DMS53 treated with DMSO at 0.1 percent for 48 hours (cell line): Measurements from ENCODE around the gene SH3BP5.

ENCODE experiments used
- DNase-seq: peaks from one replicate; lab custom pipeline; 2025; ENCODE audit not compliant: unreplicated experiment; lab: John Stamatoyannopoulos, UW

The SH3BP5 gene

DNA sequence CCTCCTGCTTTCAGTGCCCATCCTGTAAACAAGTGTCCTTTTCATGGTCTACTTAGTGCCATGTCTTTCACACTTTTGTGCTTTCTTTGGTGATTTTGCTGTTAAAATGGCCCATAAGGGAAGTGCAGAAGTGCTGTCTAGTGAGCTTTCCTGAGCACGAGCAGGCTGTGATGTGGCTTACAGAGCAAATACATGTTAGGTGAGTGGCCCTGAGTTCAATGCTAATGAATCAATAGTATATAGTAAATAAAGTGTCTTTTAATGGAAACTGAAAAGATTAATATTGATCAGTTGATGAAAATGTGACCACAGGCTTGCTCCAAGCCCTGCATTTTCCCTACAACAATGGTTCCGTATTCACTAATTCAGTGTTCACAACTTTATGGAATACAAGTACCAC is 5.7 kb downstream of the SH3BP5 start:
- no peak for DNase-seq

DNA sequence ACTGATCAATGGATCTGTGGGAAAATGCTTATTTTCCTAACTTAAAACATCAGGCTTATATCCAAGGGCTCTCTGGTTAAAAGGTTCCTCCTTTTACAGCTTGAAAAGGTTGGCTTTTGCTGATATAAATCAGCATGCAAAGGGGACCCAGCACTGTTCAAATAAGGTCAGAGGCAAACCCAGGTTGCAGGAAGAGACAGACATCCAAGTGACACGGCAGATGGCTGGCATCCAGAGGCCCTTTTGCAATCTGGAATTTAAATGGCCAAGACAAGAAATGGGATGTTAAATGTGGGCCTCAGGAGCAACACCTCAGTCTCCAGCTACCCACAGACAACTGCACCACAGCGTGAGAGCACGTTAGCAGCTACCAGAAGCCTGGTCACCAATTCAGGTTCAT is 6.3 kb downstream of the SH3BP5 start:
- no peak for DNase-seq

DNA sequence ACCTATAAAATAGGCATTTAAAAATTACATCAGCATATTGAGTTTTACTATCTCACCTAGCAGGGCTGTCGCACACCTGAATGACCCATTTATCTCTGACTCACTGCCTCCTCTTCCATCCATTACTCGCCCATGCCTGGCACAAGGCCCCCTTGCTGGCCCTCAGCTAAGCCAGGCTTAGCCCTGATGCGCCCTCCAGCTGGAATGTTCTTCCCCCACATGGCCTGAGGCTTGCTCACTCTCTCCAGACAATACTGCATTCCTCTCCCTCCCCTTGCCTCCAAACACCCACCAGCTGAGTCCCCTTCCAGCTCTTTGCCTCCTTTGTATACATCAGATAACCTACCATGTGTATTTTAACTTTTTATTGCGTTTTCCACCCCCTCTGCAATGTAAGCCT is 7.2 kb downstream of the SH3BP5 start:
- no peak for DNase-seq

DNA sequence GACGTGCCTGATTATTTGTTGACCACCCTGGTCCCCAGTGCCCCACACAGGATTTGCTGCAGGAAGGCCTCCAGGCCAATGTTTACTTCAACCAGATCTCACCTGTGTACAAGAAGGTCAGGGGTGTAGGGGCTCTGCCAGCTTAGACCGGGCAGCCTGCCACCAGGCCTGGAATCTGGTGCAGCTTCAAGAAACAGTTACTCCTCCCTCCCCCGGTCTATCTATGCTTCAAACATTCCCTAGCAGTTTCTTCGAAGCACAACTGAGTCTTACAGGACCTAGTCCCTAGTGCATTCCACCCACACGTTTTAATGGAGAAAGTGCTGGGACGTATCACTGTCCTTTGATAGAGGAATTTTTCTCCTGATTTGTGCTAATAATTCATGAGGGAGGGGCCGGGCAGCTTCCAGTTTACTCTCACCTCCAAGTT is 8.0 kb downstream of the SH3BP5 start:
- no peak for DNase-seq

DNA sequence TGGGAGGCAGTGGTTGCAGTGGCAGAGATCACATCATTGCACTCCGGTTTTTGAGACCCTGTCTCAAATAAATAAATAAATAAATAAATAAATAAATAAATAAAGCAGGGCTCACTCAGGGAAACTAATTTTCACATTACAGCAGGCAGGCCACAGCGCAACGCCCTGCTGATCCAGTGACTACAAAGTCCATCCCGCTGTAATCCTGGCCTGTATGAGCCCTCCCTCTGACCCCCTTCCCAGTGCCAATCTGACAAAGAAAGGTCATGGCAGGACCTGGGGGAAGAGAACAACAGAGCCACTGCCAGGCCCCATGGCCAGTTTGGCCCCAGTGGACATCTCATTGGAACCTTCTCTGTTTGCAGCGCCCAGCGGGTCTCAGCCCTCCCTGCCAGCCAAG is 9.3 kb downstream of the SH3BP5 start:
- DNase-seq, result no peak

DNA sequence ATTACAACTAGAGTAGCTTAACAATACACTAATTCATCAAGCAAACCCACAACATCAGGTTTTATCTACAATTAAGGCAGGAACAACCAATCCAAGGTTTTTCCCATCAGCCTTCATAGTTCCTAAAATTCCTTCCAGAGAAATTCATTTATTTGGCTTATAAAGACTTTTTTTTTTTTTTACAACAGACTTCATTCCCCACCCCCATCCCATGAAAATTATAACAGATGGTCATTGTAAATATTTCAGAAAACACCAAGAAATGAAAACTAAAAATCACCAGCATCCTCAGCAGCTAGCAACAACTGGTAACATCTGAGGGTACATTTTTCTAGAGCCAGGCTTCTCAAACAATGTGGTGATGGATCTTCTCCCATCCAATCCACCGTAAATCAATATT is 11.0 kb downstream of the SH3BP5 start:
- no peak for DNase-seq

DNA sequence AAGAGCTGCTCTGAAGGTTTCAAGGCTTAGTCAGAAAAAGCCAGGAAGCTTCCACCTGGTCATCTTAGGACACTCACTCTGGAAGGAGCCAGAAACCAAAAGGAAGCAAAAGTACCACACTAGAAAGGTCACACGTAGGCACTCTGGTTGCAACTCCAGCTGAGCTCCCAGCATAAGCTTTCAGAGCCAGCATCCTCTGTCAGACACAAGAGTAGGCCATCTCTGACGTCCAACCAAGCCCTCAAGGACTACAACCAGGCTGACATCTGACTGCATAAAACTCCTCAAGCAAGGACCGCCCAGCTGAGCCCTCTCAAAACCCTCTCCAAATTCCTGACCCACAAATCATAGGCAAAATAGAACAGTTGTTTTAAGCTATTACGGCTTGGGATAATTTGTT is 12.8 kb downstream of the SH3BP5 start:
- DNase-seq, result no peak

DNA sequence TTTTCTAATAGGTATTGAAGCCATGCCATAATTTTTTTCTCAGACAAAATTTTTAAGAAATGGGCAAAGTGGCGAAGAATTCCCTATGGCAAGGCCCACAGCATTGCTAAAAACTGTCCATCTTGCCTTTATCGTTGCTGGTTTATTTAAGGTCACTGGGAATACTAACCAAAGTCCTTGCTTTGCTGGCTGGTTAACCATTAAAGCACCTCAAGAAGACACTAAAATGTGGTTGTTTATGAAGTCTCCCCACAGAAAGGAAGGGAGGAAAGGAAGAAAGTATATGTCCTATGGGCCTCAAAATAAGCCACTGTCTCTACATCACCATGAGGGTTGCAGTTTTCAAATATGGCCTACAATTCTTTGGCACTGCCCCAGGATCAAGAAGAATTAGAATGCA is 13.2 kb downstream of the SH3BP5 start:
- no peak for DNase-seq

DNA sequence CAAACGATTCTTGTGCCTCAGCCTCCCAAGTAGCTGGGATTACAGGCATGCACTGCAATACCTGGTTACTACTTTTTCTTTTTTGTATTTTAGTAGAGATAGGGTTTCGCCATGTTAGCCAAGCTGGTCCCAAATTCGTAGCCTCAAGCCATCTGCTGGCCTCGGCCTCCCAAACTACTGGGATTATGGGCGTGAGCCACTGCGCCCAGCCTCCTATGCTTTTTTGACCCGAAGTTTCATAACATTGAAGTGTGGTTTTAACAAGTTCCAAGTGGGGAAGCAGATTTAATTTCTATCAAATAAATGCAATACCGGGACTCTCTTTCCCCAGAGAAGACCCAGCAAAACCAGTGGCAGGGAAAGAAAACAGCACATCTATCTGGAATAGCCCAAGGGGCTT is 13.7 kb downstream of the SH3BP5 start:
- DNase-seq, result no peak

DNA sequence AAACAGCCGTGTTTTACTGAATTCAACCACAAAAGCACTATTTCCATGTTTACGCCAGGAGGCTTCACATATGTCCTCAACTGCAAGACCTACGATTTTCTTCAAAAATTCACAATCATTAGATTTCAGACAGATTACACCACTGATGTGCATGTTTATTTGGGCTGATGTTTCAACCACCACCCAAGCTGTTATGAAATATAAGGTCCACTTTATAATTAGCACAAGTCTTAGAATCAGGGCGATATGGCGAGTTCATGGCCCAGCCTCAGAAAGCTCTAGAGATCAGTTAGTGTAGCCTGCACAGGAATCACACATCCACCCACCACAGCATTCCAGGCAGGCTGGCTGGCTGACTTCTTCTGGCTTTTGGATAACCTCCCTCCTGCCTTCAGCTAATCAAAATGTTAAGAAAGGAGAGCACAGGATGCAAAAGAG is 15.4 kb downstream of the SH3BP5 start:
- no peak for DNase-seq

DNA sequence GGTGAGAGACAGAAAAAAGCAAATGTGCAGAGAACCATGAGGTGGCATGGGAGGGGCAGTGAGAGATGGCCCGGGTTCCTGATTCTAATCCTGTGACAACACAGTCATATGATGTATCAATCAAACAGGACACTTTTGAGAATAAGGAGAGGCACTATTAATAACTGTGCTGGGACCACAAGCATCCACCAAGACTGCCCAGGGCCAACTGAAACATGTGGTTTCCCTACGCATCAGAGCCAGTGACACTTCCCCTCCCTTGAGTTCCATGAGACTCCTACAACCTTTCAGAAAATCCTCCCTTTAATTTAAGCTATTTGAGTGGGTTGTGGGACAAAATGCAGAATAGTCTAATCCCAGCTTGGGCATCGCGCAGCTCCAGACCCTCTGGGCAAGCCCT is 17.4 kb downstream of the SH3BP5 start:
- DNase-seq, result no peak

DNA sequence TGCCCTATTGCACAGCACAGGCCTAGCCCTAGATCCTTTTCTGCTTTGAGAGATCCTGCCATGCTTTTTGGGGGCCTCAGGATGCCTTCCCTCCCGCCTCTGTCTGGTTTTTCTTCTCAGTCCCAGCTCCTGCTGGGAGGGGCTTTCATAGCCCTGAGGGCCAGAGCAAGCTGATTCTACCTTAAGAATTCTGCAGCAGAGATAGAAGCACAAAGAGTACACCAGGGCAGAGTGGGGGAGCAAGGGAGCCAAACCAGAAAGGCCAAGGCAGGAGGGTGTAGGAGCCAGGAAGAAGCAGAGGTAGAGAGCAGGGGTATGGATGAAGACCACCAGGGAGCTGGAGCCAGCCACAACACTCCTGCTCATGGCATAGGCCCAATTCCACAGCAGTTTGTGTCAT is 18.1 kb downstream of the SH3BP5 start:
- DNase-seq, result no peak

DNA sequence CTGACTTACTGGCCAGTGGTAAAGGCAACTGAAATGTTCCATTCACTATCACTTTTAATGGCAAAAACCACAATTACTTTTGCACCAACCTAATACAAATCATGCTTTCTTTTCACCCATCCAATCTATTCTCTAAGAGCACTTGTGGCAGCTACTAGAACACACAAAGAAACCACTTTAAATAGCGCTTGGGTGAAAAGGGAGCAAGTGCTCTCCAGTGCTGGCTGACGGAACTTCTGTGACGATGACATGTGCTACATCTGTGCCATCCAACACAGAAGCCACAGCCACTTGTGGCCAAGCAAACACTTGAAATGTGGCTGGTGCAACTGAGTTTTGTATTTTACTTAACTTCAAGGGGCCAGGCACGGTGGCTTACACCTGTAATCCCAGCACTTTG is 18.9 kb downstream of the SH3BP5 start:
- no peak for DNase-seq

DNA sequence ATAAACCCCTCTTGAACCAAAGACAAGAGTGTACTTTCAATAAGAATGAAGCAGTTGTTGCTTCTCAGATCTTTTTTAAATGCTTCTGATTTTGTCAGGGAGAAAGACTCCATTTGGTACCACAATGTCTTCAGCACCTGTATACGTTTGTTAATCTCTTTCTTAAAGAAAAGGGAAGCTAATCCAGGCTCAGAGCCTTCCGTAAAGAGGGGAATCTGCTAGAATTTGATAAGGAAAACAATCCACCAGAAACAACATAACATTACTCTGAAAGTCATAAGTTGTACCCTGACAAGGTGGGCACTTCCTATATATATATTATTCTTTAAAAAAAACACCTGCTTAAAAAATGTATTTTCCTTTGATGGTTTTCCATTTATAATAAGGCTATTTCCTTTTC is 19.8 kb downstream of the SH3BP5 start:
- DNase-seq, result no peak

DNA sequence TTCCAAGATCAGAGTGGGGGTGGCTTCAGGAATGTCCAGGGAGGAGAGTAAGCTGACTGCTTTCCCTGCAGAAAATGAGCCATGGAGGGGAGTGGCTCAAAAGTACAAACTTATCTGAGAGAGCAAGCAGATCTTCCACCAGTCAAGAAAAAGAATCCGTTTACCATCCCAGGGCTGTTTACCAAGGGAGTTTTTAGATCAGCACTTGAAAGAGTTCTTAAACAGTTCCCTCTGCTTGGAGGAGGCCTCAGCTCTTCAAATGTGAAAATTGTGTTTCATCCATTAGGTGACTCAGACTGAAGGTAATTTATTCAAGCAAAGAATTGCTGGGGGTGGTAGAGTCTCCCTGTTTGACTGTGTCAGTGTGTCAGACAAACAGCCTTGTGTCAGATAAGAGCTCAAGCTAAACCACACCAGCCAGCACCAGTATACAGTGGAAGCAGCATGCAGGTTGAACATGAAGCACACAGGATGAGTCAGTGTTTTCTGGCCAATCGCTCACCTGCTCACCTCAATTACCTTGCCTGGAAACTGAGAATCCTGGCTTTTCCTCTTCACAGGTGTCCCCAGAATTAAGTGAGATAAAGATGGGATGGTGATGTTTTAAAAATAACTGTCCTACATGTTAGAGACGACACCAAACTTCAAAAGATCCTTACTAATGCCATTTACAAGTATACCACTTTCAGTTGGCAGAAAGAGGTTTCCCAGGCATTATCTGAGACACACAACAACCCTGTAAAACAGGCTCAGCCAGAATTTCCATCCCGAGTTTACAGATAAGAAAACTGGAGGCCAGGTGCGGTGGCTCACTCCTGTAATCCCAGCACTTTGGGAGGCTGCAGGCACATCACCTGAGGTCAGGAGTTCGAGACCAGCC is 21.7 kb downstream of the SH3BP5 start:
- no peak for DNase-seq

DNA sequence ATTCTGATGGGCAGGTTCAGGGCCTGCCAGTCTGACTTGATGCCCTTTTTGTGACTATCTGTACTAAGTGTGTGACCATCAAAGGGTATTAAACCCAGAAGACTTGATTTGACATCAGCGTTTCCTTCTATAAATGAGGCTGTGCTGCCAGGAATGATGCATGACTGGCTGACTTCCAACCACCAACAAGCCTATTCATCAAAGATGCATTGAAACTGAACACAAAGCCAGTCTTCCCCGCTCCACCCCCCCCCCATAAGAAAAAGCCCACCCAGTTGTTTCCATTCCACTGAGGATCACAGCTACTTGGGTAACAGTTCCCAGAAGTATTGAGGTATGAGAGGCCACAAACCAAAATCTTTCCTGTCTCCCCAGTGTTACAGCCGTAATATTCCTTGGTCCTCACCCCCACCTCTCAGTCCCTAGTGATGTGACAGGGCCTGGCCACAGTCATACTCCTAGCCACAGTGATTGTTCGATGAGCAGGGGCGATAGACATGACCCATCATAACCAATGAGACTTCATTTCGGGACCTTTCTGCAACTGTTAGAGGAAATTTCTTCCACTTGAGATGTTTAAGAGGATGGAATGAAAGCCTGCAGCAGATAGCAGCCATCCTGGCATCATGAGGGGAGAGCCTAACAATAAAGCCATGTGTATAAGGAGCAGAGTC is 22.6 kb downstream of the SH3BP5 start:
- DNase-seq, result no peak

DNA sequence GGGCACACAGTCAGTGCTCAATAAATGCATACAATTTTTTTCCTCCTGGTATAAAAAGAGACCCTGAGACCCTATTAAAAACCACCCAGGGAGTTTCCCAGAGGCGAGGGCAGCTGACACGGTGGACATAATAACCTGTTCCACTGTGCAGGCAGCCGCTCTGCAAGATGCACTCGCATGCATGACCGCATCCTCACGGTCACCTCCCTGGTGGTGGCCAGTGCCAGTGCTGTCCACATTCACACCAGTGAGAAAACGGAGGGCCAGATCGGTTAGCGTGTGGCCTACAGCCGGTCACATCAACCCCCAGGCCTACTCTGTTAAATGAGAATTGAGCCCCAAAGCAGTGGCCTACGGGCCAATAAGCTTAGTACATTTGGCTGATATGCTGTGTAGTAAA is 24.8 kb downstream of the SH3BP5 start:
- no peak for DNase-seq

DNA sequence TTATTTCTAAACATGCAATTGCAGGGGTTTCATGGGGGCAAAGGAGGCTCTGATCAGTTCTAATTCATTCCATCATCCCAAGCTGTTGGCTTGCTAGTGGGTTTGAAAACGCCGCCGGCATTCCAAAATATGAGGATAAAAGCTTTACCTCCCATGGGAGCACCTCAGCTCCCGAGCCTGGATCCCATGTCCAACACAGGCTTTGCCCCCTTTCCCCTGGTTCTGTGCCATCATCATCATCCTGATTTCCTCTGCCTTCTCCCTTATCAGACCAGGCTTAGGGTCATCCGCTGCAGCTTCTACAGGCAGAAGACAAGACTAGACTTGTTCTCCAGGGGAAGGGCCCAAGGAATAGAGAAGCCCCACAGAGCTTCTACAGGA is 25.4 kb downstream of the SH3BP5 start:
- DNase-seq, result no peak

DNA sequence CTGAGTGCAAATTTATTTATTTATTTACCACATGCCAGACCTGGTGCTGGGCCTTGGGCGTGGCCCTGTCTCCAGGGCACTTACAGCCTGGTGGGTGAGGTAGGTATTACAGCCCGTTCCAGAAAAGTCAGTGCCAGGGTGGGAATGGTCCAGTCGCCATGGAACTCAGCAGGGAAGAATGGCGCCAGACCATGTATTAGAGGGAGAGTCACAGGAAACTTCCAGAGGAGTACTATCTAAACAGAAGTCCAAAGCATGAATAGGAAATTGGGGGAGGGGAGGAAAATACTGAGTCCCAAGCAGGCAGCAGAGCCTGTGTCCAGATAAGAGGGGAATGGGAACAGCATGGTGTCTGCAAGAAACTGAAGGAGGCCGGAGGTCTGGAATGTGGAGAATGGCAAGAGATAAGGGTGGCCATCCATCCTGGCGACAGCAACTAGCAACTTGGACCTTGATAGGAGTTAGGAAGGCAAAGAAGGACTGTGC is 27.0 kb downstream of the SH3BP5 start:
- DNase-seq, result no peak

DNA sequence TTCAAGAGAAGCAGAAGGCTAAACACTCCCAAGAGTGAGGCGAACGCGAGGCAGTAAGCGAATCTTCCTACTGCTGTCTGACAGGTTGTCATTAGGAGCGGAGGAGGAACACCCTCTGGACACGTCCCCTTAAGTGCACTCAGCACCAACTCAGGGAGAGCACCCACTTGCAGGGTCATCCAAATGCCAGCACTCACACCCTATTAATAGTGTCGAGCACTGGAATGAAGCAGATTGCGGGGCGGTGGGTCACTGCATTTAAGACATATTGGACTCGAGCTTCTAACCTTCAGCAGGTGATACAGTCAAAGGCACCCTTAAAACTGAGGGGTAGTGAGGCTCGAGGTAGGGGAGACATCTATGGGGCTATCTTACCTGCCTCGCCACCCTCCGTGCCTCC is 28.7 kb downstream of the SH3BP5 start:
- DNase-seq, result no peak

DNA sequence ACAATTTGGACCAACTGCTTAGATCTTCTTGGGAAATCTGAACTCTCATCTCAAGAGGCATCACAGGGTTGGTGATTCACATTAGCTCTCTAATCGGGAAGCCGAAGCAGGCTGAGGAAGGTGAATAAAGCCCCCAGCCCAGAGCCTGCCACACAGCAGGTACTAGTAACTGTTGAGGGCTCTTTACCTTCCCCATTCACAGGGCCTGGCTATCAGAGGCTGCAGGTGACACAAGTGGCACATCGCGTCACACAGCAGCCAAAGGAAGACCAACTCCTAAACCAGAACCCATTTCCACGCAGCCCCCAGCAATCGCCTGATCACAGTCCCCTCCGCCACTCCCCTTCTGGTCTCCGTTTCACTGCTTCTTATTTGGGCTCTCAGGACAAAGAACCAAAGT is 29.2 kb downstream of the SH3BP5 start:
- no peak for DNase-seq

DNA sequence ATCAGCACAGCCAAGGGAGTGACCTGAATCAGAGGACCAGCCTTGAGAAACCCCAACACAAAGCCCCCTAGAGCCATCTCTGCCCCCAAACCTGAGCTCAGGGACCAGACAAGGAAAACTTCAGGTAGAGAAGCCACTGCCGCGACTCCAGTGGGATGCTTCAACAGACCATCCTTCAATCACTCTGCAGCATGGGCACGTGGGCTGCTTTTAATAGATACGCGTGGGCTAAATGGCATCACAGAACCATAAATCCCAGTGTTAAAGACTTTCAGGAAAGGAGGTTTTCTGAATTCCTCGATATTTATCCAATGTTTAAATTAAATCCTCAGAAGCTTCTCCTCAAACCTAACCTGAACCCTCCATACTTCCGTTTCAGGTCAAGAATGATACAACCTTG is 30.6 kb downstream of the SH3BP5 start:
- DNase-seq, result no peak
